OCI-LY1 (cell line): ENCODE data around the gene LTN1.

Experiments
- CTCF ChIP-seq: fragments of 200-600 bp; sonication (generic), shearing (Covaris generic); IDR thresholded peaks from 2 replicates; pipeline ENCODE4 v1.5.1; 2017; ENCODE audit warnings: mild to moderate bottlenecking, antibody characterized with exemption, low read length, moderate library complexity, mixed read lengths
- EZH2 ChIP-seq: fragments of 200-600 bp; sonication (generic), shearing (Covaris generic); IDR thresholded peaks from 2 replicates; pipeline ENCODE4 v1.8.0; 2017; ENCODE audit warnings: borderline replicate concordance, mixed run types, mild to moderate bottlenecking, antibody characterized with exemption, low read length, moderate library complexity, mixed read lengths

GRCh38 chr21:28910280-28910887, 82.3 kb downstream of the LTN1 start:
- no peak for TF ChIP-seq CTCF
- TF ChIP-seq EZH2, result no peak
